HG02642 (cell line): ENCODE measurements around the gene RIMKLA.

ENCODE experiments used
- ATAC-seq: cut with Tn5 transposase; IDR thresholded peaks from one replicate; pipeline ENCODE4 v1.9.1; 2021; ENCODE audit warnings: mild to moderate bottlenecking; ENCODE audit not compliant: unreplicated experiment, poor library complexity

Gene RIMKLA

GRCh38 chr1:42424201-42424600 is 43.6 kb downstream of the RIMKLA start:
- no peak for ATAC-seq

DNA sequence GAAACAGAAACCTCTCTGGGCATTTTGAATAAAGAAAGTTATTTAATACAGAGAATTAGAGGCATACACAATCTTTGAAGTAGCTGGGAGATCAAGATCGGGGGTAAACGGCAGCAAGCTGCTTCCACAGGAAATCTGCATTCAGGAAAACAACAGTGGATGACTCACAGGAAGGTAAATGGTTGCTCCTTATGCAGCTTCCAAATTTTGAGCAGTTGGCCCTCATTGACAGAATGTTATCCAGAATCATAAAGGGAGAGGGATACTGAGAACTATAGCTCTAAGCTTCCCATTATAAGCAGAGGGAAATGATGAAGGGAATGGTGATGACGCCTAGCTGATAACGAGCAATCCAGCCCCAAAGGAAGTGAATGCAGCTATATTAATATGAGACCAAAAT is 46.6 kb downstream of the RIMKLA start:
- ATAC-seq: no peak

GRCh38 chr1:42429603-42430002 is 49.0 kb downstream of the RIMKLA start:
- ATAC-seq: no peak

DNA sequence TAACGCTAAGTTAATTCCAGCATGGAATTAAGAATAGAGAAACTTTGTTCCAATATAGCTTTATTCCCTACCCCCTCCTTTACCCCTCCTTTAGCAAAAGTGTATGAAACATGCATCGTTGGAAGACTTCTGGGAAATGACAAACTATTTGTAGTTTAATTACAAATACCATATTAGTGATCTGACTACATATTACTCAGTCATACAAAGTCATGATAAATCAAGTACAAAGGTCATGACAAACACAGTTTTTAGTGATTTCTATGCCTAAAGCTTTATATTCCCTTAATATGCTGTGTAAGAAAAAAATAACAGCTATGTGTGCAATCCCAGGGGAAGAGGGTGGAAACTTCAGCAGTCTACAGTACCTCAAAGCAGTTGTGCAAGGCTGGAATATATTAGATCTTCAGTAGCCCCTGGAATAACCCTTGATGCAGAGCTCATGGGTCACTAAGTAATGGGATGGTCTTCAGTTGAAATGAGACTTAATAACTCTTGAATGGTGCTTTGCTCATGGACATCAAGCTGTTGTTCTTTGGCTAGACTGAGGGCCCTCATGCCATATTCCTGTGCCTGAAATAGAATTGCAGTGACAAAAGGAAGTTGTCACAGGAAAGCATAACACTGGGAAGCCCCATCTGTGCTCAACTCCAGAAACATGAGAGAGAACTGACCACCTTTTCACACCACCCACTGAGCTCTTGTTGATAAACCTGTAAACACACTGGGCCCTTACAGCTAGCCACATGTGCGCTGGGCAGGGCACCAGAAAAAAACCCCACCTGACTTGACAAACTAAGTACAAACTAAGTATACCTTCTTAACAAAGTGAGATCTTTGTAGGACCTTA is 49.9 kb downstream of the RIMKLA start:
- no peak for ATAC-seq

DNA sequence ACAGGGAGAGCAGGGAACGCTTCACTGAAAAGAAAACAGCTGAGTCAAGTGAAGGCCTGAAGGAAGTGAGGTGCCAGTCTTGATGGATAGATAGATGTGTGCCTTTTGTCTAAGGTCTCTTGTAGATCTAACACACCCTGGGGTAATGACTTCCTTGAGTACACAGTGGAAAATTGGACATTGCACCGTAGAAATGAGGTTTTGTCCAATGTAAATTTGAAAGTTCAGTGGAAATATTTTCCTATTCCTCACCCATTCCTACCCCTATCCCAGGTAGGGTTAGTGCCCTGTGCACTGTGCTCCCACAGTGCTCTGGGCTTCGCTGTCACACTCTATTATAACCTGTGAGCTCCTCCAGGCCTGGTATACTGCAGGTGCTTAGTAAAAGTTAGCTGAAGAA is 50.9 kb downstream of the RIMKLA start:
- no peak for ATAC-seq

DNA sequence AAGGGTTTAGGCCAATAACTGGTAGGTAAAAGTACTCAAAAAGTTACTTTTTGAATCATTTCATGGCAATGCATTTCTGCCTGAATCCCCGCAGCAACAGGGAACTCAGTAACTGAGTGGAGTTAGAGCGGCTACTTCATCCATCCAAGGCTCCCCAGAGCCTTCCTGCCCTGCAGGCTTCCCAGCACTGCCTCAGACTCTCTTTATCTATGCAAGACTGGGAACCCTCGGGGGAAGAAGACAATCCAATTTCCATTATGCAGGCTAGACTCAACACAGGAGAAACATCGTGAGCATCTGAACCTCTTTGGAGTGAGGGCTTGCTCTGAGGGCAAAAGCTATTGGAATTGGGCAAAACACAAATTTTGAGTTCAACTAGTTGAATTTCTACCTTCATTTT is 52.1 kb downstream of the RIMKLA start:
- ATAC-seq: no peak

DNA sequence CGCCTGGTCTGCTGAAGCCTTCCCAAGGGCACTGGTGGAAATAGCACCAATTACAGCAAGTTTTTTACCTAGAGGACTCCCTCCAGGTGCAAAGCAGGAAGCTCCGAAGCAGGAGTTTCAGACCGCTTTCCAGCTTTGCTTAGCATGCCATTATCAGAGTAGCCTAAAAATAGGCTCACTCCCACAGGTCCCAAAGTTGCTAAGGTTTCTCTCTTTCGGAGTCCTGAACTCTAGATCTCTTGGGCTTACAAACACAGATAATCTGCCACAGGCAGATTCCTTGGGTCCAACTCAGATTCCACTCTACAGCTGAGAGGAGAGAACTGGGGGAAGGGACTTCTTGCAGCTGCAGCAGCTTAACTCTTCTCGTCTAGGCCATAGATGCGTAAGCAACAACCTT is 52.8 kb downstream of the RIMKLA start:
- no peak for ATAC-seq

GRCh38 chr1:42434340-42434739 is 53.7 kb downstream of the RIMKLA start:
- ATAC-seq: no peak

- ATAC-seq: no peak
Measured at GRCh38 chr1:42439940-42440339, 59.3 kb downstream of the RIMKLA start.

DNA sequence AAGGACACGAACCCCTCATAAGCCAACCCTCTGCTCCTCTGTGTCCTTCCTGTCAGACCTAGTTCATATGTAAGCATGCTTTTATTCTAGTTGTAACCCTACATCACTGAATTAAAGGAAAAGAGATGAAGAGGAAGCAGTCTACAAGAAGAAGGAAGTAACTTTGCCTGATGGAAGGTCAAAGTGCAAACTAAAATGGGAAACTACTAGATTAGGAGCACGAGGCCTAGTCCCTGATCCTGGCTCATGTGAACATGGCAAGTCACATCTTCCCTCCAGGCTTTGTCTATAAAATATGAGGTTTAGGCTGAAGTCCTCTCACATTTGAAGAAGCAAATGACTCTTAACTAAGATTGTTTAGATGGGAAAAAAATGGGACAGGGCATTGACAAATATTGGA is 62.1 kb downstream of the RIMKLA start:
- no peak for ATAC-seq

DNA sequence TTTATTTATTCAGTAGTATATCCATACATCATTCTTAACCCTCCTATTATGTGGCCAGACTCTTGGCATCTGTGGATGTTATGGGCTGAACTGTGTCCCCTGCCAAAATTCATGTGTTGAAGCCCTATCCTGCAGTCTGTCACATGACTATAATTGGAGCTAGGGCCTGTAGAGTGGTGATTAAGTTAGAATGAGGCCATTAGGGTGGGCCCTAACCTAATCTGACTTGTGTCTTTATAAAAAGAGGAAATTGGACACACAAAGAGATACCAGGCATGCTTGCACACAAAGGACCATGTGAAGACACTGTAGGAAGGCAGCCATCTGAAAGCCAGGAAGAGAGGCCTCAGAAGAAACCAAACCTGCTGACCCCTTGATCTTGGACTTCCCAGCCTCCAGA is 68.7 kb downstream of the RIMKLA start:
- no peak for ATAC-seq

DNA sequence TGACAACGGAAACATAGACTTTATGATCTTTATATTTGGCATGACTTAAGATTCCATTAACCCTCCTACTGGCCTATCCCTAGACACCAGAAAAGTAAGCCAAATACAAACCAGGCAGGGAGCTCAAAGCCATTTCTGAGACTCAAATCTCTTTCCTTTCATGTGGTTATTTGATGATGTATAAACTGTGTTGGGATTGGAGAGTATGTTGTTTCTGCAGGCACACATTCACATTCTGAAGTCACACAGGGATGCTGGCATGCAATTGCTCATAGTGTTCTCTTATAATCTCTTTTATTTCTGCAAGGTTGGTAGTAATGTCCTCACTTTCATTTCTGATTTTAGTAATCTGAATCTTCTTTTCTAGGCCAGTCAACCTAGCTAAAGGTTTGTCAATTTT is 69.5 kb downstream of the RIMKLA start:
- ATAC-seq: no peak

DNA sequence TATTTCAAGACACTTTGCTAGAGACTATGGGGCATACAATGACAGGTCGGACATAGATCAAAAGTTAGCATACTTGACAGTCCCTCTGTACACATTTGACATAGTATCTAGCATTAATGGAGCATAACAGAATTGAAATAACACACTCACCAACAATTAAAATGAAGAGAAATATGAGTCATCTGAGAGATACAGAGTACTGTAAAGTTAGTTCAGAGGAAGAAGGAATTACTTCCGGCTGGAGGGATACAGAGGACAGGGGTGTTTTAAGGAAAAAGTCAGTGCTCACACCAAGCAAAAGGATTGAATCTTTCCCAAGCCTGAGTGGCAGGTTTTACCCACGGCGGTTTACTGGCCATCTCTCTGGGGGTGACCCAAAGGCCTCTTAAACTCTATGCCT is 72.8 kb downstream of the RIMKLA start:
- ATAC-seq: no peak

DNA sequence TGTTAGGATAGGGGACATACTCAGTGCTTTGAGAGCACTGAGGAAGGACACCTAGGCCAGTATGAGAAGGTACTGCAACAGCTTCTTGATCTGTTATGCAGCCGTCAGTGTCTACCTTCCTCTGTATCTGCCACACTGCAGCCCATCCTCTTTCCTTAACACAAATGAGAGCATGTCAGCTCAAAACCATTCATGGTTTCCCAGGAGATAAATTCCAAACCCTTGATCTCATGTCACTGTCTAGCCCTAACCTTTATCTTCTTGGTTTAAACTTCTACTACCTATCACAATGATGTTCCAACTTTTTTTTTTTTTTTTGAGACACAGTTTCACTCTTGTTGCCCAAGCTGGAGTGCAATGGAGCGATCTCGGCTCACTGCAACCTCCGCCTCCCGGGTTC is 73.8 kb downstream of the RIMKLA start:
- no peak for ATAC-seq

DNA sequence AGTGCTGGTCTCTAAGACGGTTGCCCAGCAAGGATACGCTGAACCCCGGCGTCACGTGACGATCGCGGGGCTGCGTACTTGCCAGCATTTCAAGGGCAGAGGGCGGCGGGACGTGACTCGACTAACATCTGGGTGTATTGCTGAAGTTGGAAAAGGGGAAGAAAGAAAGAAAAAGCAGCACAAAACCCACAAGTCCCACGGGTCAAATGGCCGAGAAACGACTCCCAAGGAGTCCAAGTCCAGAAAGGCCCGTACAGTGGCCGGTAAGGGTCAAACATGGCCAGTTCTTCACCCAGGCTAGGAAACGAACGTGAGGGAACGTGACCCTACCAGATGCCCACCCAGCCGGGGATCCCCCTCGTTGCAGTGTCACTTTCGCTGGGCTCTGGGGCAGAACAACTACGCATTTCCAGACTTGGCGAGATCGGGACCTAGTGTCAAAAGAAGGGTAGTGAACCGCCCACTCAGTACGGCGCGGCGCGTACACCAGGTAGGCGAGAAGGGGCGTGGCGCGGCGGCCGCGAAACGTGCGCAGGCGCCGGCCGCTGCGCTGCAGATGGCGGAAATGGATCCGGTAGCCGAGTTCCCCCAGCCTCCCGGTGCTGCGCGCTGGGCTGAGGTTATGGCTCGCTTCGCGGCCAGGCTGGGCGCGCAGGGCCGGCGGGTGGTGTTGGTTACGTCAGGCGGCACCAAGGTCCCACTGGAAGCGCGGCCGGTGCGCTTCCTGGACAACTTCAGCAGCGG is 75.6 kb downstream of the RIMKLA start, which contains the start of the genes PPCS and ZMYND12:
Gene PPCS (plus strand): TSS at position 534 of the 744 bp plus-strand sequence. CDS start 23 bp downstream, at position 557.
Gene ZMYND12 (minus strand): TSS at position 13 of the 744 bp plus-strand sequence. CDS start 25 bp downstream, outside the sequence.
- peak; percentile 87 for ATAC-seq

DNA sequence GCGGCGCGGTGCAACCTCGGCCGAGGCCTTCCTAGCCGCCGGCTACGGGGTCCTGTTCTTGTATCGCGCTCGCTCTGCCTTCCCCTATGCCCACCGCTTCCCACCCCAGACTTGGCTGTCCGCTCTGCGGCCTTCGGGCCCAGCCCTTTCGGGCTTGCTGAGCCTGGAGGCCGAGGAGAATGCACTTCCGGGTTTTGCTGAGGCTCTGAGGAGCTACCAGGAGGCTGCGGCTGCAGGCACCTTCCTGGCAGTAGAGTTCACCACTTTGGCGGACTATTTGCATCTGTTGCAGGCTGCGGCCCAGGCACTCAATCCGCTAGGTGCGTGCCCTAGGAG is 76.1 kb downstream of the RIMKLA start:
- ATAC-seq: peak; percentile 57

DNA sequence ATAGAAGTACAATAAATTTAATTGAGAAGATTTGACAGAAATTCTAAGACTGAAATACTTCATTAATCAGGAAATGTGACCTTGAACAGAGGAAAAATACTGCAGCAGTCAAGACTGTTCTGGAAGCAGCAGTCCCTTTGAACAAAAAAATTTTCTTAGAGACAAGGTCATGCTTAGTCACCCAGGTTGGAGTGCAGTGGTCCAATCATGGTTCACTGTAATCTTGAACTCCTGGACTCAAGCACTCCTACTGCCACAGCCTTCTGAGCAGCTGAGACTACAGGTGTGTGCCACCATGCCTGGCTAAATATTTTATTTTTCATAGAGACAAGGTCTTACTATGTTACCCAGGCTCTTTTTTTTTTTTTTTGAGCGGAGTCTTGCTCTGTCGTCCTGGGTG is 80.6 kb downstream of the RIMKLA start:
- ATAC-seq: no peak

DNA sequence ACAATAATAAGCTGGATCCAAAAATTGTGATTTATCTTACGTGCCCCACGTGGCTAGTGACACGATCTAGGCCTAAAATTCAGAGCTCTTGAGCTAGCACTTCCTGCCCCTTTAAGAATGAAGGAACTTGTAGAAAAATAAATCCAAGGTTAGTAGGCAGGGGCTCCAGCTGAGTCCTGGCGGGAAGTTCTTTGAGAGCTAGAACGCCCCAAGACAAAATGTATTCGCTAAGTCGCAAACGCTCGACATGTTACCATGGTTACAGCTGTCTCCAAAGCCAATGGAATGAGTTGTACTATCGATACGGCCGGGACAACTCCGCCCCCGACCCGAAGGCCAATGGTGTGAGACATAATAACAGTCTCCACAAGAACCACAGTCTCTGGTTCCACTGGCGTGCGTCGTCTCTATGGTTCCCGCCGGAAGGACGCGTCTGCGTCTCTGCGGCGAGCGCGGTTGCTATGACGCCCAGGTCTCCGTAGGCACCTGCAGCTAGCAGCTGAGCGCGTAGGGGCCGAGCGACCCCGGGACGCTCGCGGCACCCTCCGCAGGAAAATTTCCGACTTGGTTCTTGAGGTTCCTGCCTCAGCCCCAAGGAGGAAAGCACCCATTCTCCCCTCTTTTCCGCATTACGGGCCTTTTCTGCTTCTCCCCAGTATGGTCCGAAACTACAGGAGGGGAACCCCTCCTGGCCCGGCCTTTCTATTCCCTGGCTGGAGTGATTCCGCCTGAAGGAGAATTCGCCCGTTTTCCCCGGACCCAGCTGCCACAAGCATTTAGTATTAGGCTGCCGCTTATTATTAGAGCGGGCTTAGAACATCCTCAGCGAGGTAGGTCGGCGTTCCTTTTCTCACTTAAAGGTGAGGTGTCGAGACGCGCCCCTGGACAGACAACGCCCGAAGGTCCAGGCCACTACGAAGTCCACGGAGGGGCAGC is 82.5 kb downstream of the RIMKLA start, which contains the start of gene CCDC30:
Gene CCDC30 (plus strand): TSS at position 459 of the 936 bp plus-strand sequence. CDS start 17,266 bp downstream, outside the sequence.
- ATAC-seq: peak; percentile 100

- no peak for ATAC-seq
Measured at GRCh38 chr1:42463921-42464320, 83.3 kb downstream of the RIMKLA start.

DNA sequence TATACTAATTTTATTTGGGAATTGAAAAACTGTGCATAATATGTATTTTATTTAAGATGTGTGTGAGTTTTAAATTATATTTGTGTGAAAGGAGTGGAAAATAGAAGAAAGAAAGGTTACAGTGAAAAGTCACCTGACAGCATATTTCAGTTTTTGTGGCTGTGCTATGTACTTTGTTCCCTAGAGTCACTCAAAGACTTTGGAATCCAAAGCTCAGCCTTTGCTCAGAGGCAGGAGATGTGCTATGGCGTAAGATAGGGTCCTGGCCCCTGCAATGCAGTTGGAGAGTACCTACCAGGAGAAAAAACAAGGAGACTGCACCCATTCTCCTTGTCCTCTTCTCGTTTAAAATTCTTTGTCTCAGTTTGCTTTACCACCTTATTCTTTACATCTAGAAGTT is 85.4 kb downstream of the RIMKLA start:
- no peak for ATAC-seq
